Trophoblast cell (in vitro differentiated cells and primary cell): ENCODE results near the gene JARID2.
A peak's percentile ranks its signal among the peaks of the same experiment; 100 is the strongest.

Source experiments
- DNase-seq, 2 donors: peaks; one replicate each; pipeline ENCODE4 v3.0.0-alpha.2; 2016
- H2AFZ ChIP-seq: 2 replicates; pipeline ENCODE4 v1.6.1; 2013; ENCODE audit warnings: low read length, moderate library complexity, mild to moderate bottlenecking; ENCODE audit not compliant: insufficient read depth, poor library complexity
- H2AK5ac ChIP-seq: 2 replicates; pipeline ENCODE4 v1.6.1; 2013; ENCODE audit warnings: mild to moderate bottlenecking, low read length
- H2BK120ac ChIP-seq: 2 replicates; pipeline ENCODE4 v1.6.1; 2013; ENCODE audit warnings: low read length, mild to moderate bottlenecking, moderate library complexity; ENCODE audit not compliant: insufficient read depth, poor library complexity
- H2BK12ac ChIP-seq: 2 replicates; pipeline ENCODE4 v1.6.1; 2013; ENCODE audit warnings: mild to moderate bottlenecking, low read length, moderate library complexity
- H2BK5ac ChIP-seq: 2 replicates; pipeline ENCODE4 v1.6.1; 2013; ENCODE audit warnings: low read length, low read depth, moderate library complexity, mild to moderate bottlenecking; ENCODE audit not compliant: poor library complexity
- H3K14ac ChIP-seq: 2 replicates; pipeline ENCODE4 v1.6.1; 2013; ENCODE audit warnings: mild to moderate bottlenecking, low read length
- H3K18ac ChIP-seq: 2 replicates; pipeline ENCODE4 v1.6.1; 2013; ENCODE audit warnings: mild to moderate bottlenecking, low read length
- H3K23ac ChIP-seq: 2 replicates; pipeline ENCODE4 v1.6.1; 2013; ENCODE audit warnings: low read length
- H3K27ac ChIP-seq: 2 replicates; pipeline ENCODE4 v1.5.1; 2013; ENCODE audit warnings: low read depth, mild to moderate bottlenecking, inconsistent platforms, low read length, moderate library complexity
- H3K27me3 ChIP-seq: 2 replicates; pipeline ENCODE4 v1.6.1; 2013; ENCODE audit warnings: inconsistent platforms, mild to moderate bottlenecking, low read length, moderate library complexity; ENCODE audit not compliant: insufficient read depth
- H3K36me3 ChIP-seq, 2 experiments: 1 replicate in 1 of 2; 2 replicates in 1 of 2; pipeline ENCODE4 v1.6.1; 2013; ENCODE audit warnings: low read length in 2 of 2, mild to moderate bottlenecking in 2 of 2, moderate library complexity in 1 of 2; ENCODE audit not compliant: insufficient read depth in 2 of 2, control insufficient read depth in 1 of 2
- H3K4ac ChIP-seq: 2 replicates; pipeline ENCODE4 v1.6.1; 2013; ENCODE audit warnings: low read depth, mild to moderate bottlenecking, low read length, moderate library complexity
- H3K4me1 ChIP-seq, 2 experiments: 1 replicate in 1 of 2; 2 replicates in 1 of 2; pipeline ENCODE4 v1.6.1; 2013; ENCODE audit warnings: low read length in 2 of 2, mild to moderate bottlenecking in 2 of 2, moderate library complexity in 1 of 2; ENCODE audit not compliant: insufficient read depth in 2 of 2, control insufficient read depth in 1 of 2
- H3K4me2 ChIP-seq: 2 replicates; pipeline ENCODE4 v1.6.1; 2013; ENCODE audit warnings: inconsistent platforms, mild to moderate bottlenecking, low read length, moderate library complexity
- H3K4me3 ChIP-seq: 2 replicates; pipeline ENCODE4 v1.5.1; 2013; ENCODE audit warnings: mild to moderate bottlenecking, low read depth, low read length, inconsistent platforms
- H3K79me1 ChIP-seq: one replicate; pipeline ENCODE4 v1.6.1; 2013; ENCODE audit warnings: low read length
- H3K79me2 ChIP-seq: 2 replicates; pipeline ENCODE4 v1.6.1; 2013; ENCODE audit warnings: low read length, mild to moderate bottlenecking; ENCODE audit not compliant: control insufficient read depth, insufficient read depth, poor library complexity
- H3K9ac ChIP-seq: 2 replicates; pipeline ENCODE4 v1.6.1; 2013; ENCODE audit warnings: mild to moderate bottlenecking, low read length
- H3K9me3 ChIP-seq: 2 replicates; pipeline ENCODE4 v1.6.1; 2013; ENCODE audit warnings: low read depth, mild to moderate bottlenecking, control low read depth, inconsistent platforms, low read length; ENCODE audit not compliant: insufficient read depth
- H4K12ac ChIP-seq: 2 replicates; pipeline ENCODE4 v1.6.1; 2013; ENCODE audit warnings: low read depth, mild to moderate bottlenecking, low read length, moderate library complexity
- H4K8ac ChIP-seq: 2 replicates; pipeline ENCODE4 v1.6.1; 2013; ENCODE audit warnings: low read depth, mild to moderate bottlenecking, low read length, moderate library complexity
- H4K91ac ChIP-seq: one replicate; pipeline ENCODE4 v1.6.1; 2013; ENCODE audit warnings: low read depth, mild to moderate bottlenecking, low read length, moderate library complexity
- WGBS: extraction: QIAGEN DNeasy Blood & Tissue Kit; methylation state at CpG from one replicate; pipeline ENCODE4 v1.1.7; 2013; ENCODE audit warnings: missing lambda C conversion rate; ENCODE audit not compliant: insufficient read length, insufficient coverage; ENCODE audit errors: extremely low coverage; 5-methylcytosine and 5-hydroxymethylcytosine counted together

The JARID2 gene

DNA sequence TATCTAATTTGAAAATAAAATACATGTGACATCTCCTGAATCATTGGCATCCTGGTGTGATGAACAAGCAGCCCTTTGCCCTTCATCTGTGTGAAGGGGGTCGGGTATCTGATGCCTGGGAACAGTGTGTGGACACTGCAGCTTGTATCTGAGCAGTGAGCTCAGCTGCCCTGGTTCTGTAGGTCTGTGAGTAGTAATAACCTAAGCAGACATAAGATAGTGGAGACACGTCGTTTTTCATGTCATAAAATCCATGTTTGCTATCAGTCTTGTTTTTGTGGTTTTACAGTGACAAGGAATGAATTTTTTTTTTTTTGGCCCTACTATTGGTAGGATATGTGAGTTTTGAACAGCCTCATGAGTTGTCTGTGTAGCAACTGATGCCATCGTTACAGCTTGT lies 133.0 kb downstream of the JARID2 start:
- H3K23ac ChIP-seq, result no peak overlapping the region
- H4K12ac ChIP-seq, result no peak overlapping the region
- H3K4me3 ChIP-seq, result no peak overlapping the region
- no peak overlapping the region for H4K91ac ChIP-seq
- H3K4me1 ChIP-seq, result peaks cover 6 to 8% of the 10 kb centered on the region in 2 experiments
- WGBS, result no CpG with 5 or more reads among the region's 4 CpGs
- no peaks in the 10 kb centered on the region for H3K79me1 ChIP-seq
- no peak overlapping the region for H3K14ac ChIP-seq
- H3K18ac ChIP-seq, result no peak overlapping the region
- H3K27ac ChIP-seq, result no peak overlapping the region
- H2BK12ac ChIP-seq, result no peak overlapping the region
- H3K9me3 ChIP-seq, result no peaks in the 10 kb centered on the region
- no peak overlapping the region for H2AK5ac ChIP-seq
- H3K36me3 ChIP-seq, result peaks cover 0 to 2% of the 10 kb centered on the region in 2 experiments
- no peak overlapping the region for H3K9ac ChIP-seq
- no peak overlapping the region for H2AFZ ChIP-seq
- H3K4me2 ChIP-seq, result no peak overlapping the region
- no peak overlapping the region for H4K8ac ChIP-seq
- no peak for DNase-seq
- H3K27me3 ChIP-seq, result no peaks in the 10 kb centered on the region
- no peak overlapping the region for H2BK5ac ChIP-seq
- no peaks in the 10 kb centered on the region for H3K79me2 ChIP-seq
- H2BK120ac ChIP-seq, result no peak overlapping the region
- peak overlapping the region; percentile 29 for H3K4ac ChIP-seq

- no peaks in the 10 kb centered on the region for H3K79me1 ChIP-seq
- H3K18ac ChIP-seq, result no peak overlapping the region
- H2AFZ ChIP-seq, result no peak overlapping the region
- H3K9me3 ChIP-seq, result no peaks in the 10 kb centered on the region
- no peak overlapping the region for H4K91ac ChIP-seq
- no peaks in the 10 kb centered on the region for H3K79me2 ChIP-seq
- H3K27me3 ChIP-seq, result no peaks in the 10 kb centered on the region
- H3K27ac ChIP-seq, result no peak overlapping the region
- no peak for DNase-seq
- WGBS, result no CpG with 5 or more reads among the region's 4 CpGs
- no peak overlapping the region for H4K8ac ChIP-seq
- no peak overlapping the region for H4K12ac ChIP-seq
- no peaks in the 10 kb centered on the region for H3K36me3 ChIP-seq
- H3K4me2 ChIP-seq, result no peak overlapping the region
- no peak overlapping the region for H2AK5ac ChIP-seq
- peak overlapping the region; percentile 67 for H3K4ac ChIP-seq
- no peak overlapping the region for H3K14ac ChIP-seq
- no peak overlapping the region for H2BK5ac ChIP-seq
- H3K4me1 ChIP-seq, result no peaks in the 10 kb centered on the region
- no peak overlapping the region for H2BK120ac ChIP-seq
- no peak overlapping the region for H2BK12ac ChIP-seq
- no peak overlapping the region for H3K9ac ChIP-seq
- H3K23ac ChIP-seq, result no peak overlapping the region
- H3K4me3 ChIP-seq, result no peak overlapping the region
Observed at GRCh38 chr6:15380351-15380750, 134.5 kb downstream of the JARID2 start.

GRCh38 chr6:15382089-15382488 lies 136.2 kb downstream of the JARID2 start:
- H3K27me3 ChIP-seq, result no peaks in the 10 kb centered on the region
- no peak overlapping the region for H3K4me3 ChIP-seq
- no peak overlapping the region for H3K9ac ChIP-seq
- H2AFZ ChIP-seq, result no peak overlapping the region
- H2BK12ac ChIP-seq, result no peak overlapping the region
- H3K14ac ChIP-seq, result no peak overlapping the region
- H3K79me2 ChIP-seq, result no peaks in the 10 kb centered on the region
- H3K27ac ChIP-seq, result no peak overlapping the region
- no peak overlapping the region for H2AK5ac ChIP-seq
- no peak overlapping the region for H4K91ac ChIP-seq
- no peak overlapping the region for H2BK5ac ChIP-seq
- no peak overlapping the region for H3K4ac ChIP-seq
- no peak overlapping the region for H3K23ac ChIP-seq
- no peaks in the 10 kb centered on the region for H3K79me1 ChIP-seq
- H4K12ac ChIP-seq, result no peak overlapping the region
- no peak overlapping the region for H3K18ac ChIP-seq
- no peaks in the 10 kb centered on the region for H3K9me3 ChIP-seq
- H3K4me1 ChIP-seq, result peaks cover 0 to 8% of the 10 kb centered on the region in 2 experiments
- H2BK120ac ChIP-seq, result no peak overlapping the region
- no peak overlapping the region for H4K8ac ChIP-seq
- WGBS, result no CpG with 5 or more reads among the region's 7 CpGs
- H3K4me2 ChIP-seq, result no peak overlapping the region
- no peak for DNase-seq
- no peaks in the 10 kb centered on the region for H3K36me3 ChIP-seq

- Histone ChIP-seq H2AK5ac (no peak overlapping the region), H3K4me1 (peaks cover 0 to 9% of the 10 kb centered on the region in 2 experiments), H3K9ac (no peak overlapping the region), H2BK120ac (no peak overlapping the region), H3K23ac (no peak overlapping the region), H3K18ac (no peak overlapping the region), H2AFZ (no peak overlapping the region), H3K36me3 (no peaks in the 10 kb centered on the region), H3K79me1 (no peaks in the 10 kb centered on the region), H2BK12ac (no peak overlapping the region), H3K4me3 (no peak overlapping the region), H4K8ac (no peak overlapping the region), H3K27ac (no peak overlapping the region), H3K4ac (peak overlapping the region; percentile 35), H2BK5ac (no peak overlapping the region), H3K27me3 (no peaks in the 10 kb centered on the region), H3K14ac (no peak overlapping the region), H3K9me3 (no peaks in the 10 kb centered on the region), H3K79me2 (no peaks in the 10 kb centered on the region), H4K12ac (no peak overlapping the region), H3K4me2 (no peak overlapping the region), H4K91ac (no peak overlapping the region)
- WGBS, result no CpG with 5 or more reads among the region's 8 CpGs
- no peak for DNase-seq
Observed at GRCh38 chr6:15382712-15383111, 136.8 kb downstream of the JARID2 start.
